Measurements from ENCODE around the gene GGPS1.

GGPS1 gene

DNA sequence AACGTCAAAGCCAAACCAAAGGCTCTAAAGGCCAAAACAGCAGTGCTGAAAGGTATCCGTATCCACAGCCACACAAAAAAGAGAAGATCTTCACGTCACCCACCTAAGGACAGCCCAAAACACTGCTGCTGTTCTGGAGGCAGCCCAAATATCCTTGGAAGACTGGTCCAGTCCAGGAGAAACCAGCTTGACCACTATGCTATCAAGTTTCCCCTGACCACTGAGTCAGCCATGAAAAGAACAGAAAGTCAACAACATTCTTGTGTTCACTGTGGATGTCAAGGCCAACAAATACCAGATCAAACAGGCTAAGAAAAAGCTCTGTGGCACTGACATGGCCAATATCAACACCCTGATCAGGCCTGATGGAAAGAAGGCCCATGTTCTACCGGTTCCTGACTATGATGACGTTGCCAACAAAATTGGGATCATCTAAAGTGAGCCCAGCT, 32.4 kb upstream of the GGPS1 start:
- H3K4me3 ChIP-seq (ENCODE audit: low read depth, low read length) = no peak overlapping the region
- DNase-seq (ENCODE audit: low read depth, low spot score) = peak; percentile 90
- in situ Hi-C loops (cut with HindIII; ENCODE audit: low sequenced_read_pairs) = no loop called here
- TF ChIP-seq, protein P1, sequence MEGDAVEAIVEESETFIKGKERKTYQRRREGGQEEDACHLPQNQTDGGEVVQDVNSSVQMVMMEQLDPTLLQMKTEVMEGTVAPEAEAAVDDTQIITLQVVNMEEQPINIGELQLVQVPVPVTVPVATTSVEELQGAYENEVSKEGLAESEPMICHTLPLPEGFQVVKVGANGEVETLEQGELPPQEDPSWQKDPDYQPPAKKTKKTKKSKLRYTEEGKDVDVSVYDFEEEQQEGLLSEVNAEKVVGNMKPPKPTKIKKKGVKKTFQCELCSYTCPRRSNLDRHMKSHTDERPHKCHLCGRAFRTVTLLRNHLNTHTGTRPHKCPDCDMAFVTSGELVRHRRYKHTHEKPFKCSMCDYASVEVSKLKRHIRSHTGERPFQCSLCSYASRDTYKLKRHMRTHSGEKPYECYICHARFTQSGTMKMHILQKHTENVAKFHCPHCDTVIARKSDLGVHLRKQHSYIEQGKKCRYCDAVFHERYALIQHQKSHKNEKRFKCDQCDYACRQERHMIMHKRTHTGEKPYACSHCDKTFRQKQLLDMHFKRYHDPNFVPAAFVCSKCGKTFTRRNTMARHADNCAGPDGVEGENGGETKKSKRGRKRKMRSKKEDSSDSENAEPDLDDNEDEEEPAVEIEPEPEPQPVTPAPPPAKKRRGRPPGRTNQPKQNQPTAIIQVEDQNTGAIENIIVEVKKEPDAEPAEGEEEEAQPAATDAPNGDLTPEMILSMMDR (IDR thresholded peaks at IDR 0.05; ENCODE audit: low read depth, low read length) = no peak

DNA sequence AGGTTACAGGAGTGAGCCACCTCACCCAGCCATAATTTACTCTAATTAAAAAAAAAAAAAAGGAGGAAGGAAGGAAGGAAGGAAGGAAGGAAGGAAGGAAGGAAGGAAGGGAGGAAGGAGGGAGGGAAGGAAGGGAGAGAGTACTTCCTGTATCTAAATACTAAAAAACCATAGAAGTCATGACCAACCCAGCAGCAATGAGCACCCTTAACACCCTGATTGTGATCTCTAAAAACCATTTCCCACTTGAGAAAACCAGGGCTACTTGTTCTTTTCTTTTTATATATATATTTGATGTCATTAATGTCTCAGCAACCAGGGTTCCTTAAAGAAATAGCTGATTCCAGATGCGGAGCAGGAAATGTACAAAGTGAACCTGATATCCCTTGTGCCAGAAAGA, 31.6 kb upstream of the GGPS1 start:
- DNase-seq (ENCODE audit: low read depth, low spot score) = no peak
- in situ Hi-C loops (cut with HindIII; ENCODE audit: low sequenced_read_pairs) = no loop called here
- H3K4me3 ChIP-seq (ENCODE audit: low read depth, low read length) = no peak overlapping the region

DNA sequence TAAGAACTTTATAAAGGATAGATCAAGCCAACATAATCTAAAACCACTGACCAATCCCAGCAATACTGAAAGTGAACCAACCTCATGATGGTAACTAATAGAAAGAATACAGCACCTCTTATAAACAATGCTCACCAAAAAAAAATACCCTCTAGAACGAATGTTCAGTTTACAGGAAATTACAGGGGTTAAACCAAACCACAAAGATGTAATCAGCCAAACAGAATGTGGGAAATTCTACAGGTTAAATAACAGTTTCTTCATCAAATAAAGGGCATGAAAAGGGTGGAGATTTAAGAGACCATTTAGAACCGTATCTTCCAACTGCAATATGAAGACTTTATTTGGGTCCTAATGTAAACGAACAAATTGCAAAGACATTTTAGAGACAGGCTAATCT, 30.8 kb upstream of the GGPS1 start:
- DNase-seq (ENCODE audit: low read depth, low spot score) = peak; percentile 69
- in situ Hi-C loops (cut with HindIII; ENCODE audit: low sequenced_read_pairs) = no loop called here
- TF ChIP-seq, protein P1 (IDR thresholded peaks at IDR 0.05; ENCODE audit: low read depth, low read length) = no peak
- no peak overlapping the region for H3K4me3 ChIP-seq (ENCODE audit: low read depth, low read length)

More for the DNA sequence above, 31.6 kb upstream of the GGPS1 start:
- TF ChIP-seq, protein P1 (IDR thresholded peaks at IDR 0.05; ENCODE audit: low read depth, low read length) = no peak

DNA sequence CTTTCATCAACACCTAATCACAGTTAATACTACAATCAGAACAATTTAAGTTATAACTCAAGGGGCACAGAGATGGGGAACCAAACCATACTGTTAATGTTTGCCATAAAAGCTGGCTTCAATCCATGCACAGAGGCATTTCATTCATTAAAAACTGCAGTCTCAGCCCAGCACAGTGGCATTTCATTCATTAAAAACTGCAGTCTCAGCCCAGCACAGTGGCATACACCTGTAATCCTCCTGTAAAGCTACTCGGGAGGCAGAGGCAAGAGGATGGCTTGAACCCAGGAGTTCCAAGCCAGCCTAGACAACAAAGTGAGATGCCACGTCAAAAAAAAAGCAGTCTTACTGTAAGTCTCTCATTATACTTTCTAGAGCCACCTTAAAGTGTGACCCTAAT, 29.6 kb upstream of the GGPS1 start:
- TF ChIP-seq, protein P1 (IDR thresholded peaks at IDR 0.05; ENCODE audit: low read depth, low read length) = no peak
- no peak for DNase-seq (ENCODE audit: low read depth, low spot score)
- in situ Hi-C loops (cut with HindIII; ENCODE audit: low sequenced_read_pairs) = no loop called here
- no peak overlapping the region for H3K4me3 ChIP-seq (ENCODE audit: low read depth, low read length)

DNA sequence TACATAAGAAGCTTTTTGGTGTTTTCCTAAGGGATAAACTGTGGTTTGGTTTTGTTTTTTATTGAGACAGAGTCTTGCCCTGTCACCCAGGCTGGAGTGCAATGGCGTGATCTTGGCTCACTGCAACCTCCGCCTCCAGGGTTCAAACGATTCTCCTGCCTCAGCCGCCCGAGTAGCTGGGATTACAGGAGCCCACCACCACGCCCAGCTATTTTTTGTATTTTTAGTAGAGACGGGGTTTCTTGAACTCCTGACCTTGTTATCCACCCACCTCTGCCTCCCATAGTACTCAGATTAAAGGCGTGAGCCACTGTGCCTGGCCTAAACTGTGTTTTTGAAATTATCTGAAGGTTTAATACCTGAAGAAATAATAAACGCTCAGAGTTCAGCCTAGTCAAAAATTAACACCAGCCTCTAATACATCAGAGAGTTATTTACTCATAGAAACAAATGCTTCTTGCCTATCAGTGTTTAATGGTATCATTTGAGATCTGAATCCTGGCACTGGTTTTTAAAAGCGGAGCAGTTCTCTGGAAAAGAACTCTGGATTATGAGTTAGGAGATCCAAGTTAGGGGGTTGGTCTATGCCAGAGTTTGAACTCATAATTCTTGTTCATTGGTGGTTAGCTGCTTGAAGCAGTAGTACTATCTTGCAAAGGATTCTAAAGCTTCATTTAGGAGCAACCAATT, 29.1 kb upstream of the GGPS1 start:
- TF ChIP-seq, protein P1 (IDR thresholded peaks at IDR 0.05; ENCODE audit: low read depth, low read length) = no peak
- in situ Hi-C loops (cut with HindIII; ENCODE audit: low sequenced_read_pairs) = no loop called here
- H3K4me3 ChIP-seq (ENCODE audit: low read depth, low read length) = no peak overlapping the region
- DNase-seq (ENCODE audit: low read depth, low spot score) = no peak

DNA sequence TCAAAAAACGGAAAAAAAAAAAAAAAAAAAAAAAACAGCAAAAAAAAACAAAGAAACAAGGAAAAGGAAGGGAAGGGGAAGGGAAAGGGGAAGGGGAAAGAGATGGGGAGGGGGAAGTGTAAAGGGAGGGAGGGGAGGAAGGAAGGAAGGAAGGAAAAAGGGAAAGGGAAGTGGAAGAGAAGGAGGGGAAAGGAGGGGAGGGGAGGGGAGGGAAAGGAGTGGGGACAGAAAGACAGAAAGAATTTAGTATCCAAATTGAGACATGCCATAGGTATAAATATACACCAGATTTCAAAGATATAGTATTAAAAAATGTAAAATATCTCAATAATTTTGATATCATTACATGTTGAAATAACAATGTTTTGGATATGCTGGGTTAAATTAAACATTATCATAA, 26.2 kb upstream of the GGPS1 start:
- no peak for DNase-seq (ENCODE audit: low read depth, low spot score)
- no peak overlapping the region for H3K4me3 ChIP-seq (ENCODE audit: low read depth, low read length)
- TF ChIP-seq, protein P1 (IDR thresholded peaks at IDR 0.05; ENCODE audit: low read depth, low read length) = no peak
- in situ Hi-C loops (cut with HindIII; ENCODE audit: low sequenced_read_pairs) = no loop called here
